B cell (primary cell): ENCODE results near the gene CCNB1IP1. TPM values are rescaled to one million over a fixed set of nuclear protein-coding genes. Genes with fewer than 3 reads are reported as not detected.

Source experiments
- ATAC-seq: fragments of 200-7000 bp; cut with Tn5 transposase; one replicate; pipeline ENCODE4 v1.10.0; 2021; ENCODE audit warnings: low read depth, mild to moderate bottlenecking, moderate number of reproducible peaks, moderate library complexity
- CTCF ChIA-PET: fragments of 350-600 bp; sonication (Branson Sonifier 250); formaldehyde crosslinking; loops from one replicate; lab custom pipeline; 2021; ENCODE audit warnings: antibody characterized with exemption, inconsistent platforms; lab: Charles Lee
- POLR2A ChIA-PET: fragments of 350-600 bp; sonication (Branson Sonifier 250); formaldehyde crosslinking; loops from one replicate; lab custom pipeline; 2021; ENCODE audit warnings: antibody characterized with exemption; lab: Charles Lee
- DNase-seq: peaks from one replicate; pipeline ENCODE4 v3.0.0; 2013
- H2AFZ ChIP-seq: 2 replicates; pipeline ENCODE4 v1.6.1; 2012; ENCODE audit warnings: mild to moderate bottlenecking, low read depth, low read length; ENCODE audit not compliant: insufficient read depth, poor library complexity, severe bottlenecking
- H3K27ac ChIP-seq, 2 donors: 1 replicate in 1 of 2; 2 replicates in 1 of 2; pipeline ENCODE4 v1.5.1; 2012 to 2013; ENCODE audit warnings: low read length in 2 of 2, mild to moderate bottlenecking in 2 of 2, moderate library complexity in 1 of 2
- H3K27me3 ChIP-seq, 4 experiments: fragments of 200-600 bp in 1 of 4; sonication (generic) in 1 of 4; replicated peaks in 1 of 4; 1 replicate in 2 of 4; 2 replicates in 2 of 4; pipeline versions ENCODE4 v1.6.1 to v1.7.0; 2013 to 2016; ENCODE audit warnings: low read length in 3 of 4, mild to moderate bottlenecking in 2 of 4, mixed read lengths in 1 of 4, moderate library complexity in 1 of 4; ENCODE audit not compliant: insufficient read depth in 4 of 4, control insufficient read depth in 3 of 4; ENCODE audit errors: control extremely low read depth in 1 of 4
- H3K36me3 ChIP-seq, 2 experiments: replicated peaks in 1 of 2; 1 replicate in 1 of 2; 2 replicates in 1 of 2; pipeline versions ENCODE4 v1.6.1 to v1.7.1; 2013; ENCODE audit warnings: low read length in 1 of 2; ENCODE audit not compliant: insufficient read depth in 2 of 2, control insufficient read depth in 1 of 2; ENCODE audit errors: control extremely low read depth in 1 of 2, extremely low read depth in 1 of 2
- H3K4me1 ChIP-seq, 2 donors: fragments of 200-600 bp in 1 of 2; sonication (generic) in 1 of 2; 1 replicate in 1 of 2; 2 replicates in 1 of 2; pipeline versions ENCODE4 v1.5.1 to v1.6.1; 2013 to 2017; ENCODE audit warnings: low read length in 2 of 2; ENCODE audit not compliant: control insufficient read depth in 2 of 2, insufficient read depth in 2 of 2
- H3K4me2 ChIP-seq: replicated peaks from 2 replicates; pipeline ENCODE3; 2012; ENCODE audit warnings: mild to moderate bottlenecking, low read depth, low read length; ENCODE audit not compliant: poor library complexity, severe bottlenecking
- H3K4me3 ChIP-seq, 5 experiments: fragments of 200-600 bp in 1 of 5; sonication (generic) in 1 of 5; 1 replicate in 3 of 5; 2 replicates in 2 of 5; pipeline versions ENCODE4 v1.5.1 to v1.7.0; 2011 to 2016; ENCODE audit warnings: low read length in 4 of 5, mild to moderate bottlenecking in 4 of 5, low read depth in 2 of 5, control low read depth in 1 of 5, moderate library complexity in 1 of 5; ENCODE audit not compliant: insufficient read depth in 1 of 5; ENCODE audit errors: control extremely low read depth in 1 of 5, extremely low read depth in 1 of 5
- H3K79me2 ChIP-seq: fragments of 200-600 bp; sonication (generic); one replicate; pipeline ENCODE4 v1.6.0; 2016; ENCODE audit warnings: low read length; ENCODE audit not compliant: control insufficient read depth, insufficient read depth
- H3K9ac ChIP-seq: fragments of 200-600 bp; sonication (generic); 2 replicates; pipeline ENCODE4 v1.6.1; 2017; ENCODE audit warnings: mild to moderate bottlenecking, low read length, moderate library complexity
- H3K9me3 ChIP-seq, 3 donors: one replicate each; pipeline versions ENCODE4 v1.6.1 to v1.7.1; 2013; ENCODE audit warnings: low read length in 2 of 3; ENCODE audit not compliant: control insufficient read depth in 2 of 3, insufficient read depth in 1 of 3; ENCODE audit errors: control extremely low read depth in 1 of 3
- H4K20me1 ChIP-seq: 2 replicates; pipeline ENCODE4 v1.6.0; 2012; ENCODE audit warnings: mild to moderate bottlenecking, low read length; ENCODE audit not compliant: insufficient read depth, control insufficient read depth, poor library complexity, severe bottlenecking
- H3K27ac Mint-ChIP-seq: one replicate; pipeline ENCODE4 v1.8.0; 2021; ENCODE audit warnings: mixed read lengths
- H3K27me3 Mint-ChIP-seq: one replicate; pipeline ENCODE4 v1.8.0; 2021; ENCODE audit warnings: mixed read lengths
- H3K4me1 Mint-ChIP-seq: one replicate; pipeline ENCODE4 v1.8.0; 2021; ENCODE audit warnings: mixed read lengths
- H3K4me3 Mint-ChIP-seq: one replicate; pipeline ENCODE4 v1.8.0; 2021; ENCODE audit warnings: mixed read lengths
- H3K9me3 Mint-ChIP-seq: one replicate; pipeline ENCODE4 v1.8.0; 2022; ENCODE audit warnings: mixed read lengths; ENCODE audit not compliant: insufficient read depth
- EZH2 ChIP-seq: IDR thresholded peaks from 2 replicates; pipeline ENCODE4 v1.6.1; 2012; ENCODE audit warnings: borderline replicate concordance, low read depth, mild to moderate bottlenecking, moderate library complexity, low read length; ENCODE audit not compliant: insufficient read depth, poor library complexity, severe bottlenecking
- WGBS: methylation state at CpG from one replicate; pipeline ENCODE4 v1.1.5; 2013; ENCODE audit warnings: missing lambda C conversion rate; ENCODE audit not compliant: insufficient coverage; 5-methylcytosine and 5-hydroxymethylcytosine counted together
- intact Hi-C: fragments of 100-400 bp; cut with micrococcal nuclease; formaldehyde crosslinking; loops from one replicate; pipeline ENCODE4 v1.10.0; 2022
- polyA plus RNA-seq: library from polyadenylated mRNA; depleted of rRNA; stranded (reverse); fragments of >200 nt; gene quantifications from 2 replicates; pipeline ENCODE4 v1.2.3, GENCODE V29; 2012
- total RNA-seq, 2 donors: library from RNA; stranded (reverse); fragments of 120-200 nt in 1 of 2; gene quantifications; 1 replicate in 1 of 2; 2 replicates in 1 of 2; pipeline versions ENCODE4 v1.2.3 to v1.2.4, GENCODE V29; 2013 to 2022
- TF ChIP-seq, protein P1 (sequence below): fragments of 200-600 bp; IDR thresholded peaks from one replicate; pipeline ENCODE4 v1.8.0; 2022; ENCODE audit warnings: antibody characterized with exemption, mild to moderate bottlenecking

The CCNB1IP1 gene
- total and polyA plus RNA-seq, 2 donors (not counting 1 experiment from before 2014, with no cell fraction given) = 24.7 to 48.8 TPM

DNA sequence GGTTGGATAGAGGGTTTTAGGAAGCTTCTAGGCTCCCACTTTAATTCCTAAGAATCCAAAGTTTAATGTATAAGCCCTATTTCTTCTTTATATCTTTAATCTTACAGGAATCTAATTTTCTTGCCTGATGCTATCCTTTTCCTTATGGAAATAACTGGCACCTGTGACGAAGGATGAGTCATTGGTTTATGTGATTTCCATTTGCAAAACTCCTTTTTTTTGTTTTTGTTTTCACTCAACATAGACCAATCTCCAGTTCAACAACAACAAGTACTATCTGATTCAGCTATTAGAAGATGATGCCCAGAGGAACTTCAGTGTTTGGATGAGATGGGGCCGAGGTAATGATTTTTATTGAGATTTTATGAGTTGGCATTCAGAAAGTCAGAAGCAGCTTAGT is 17.2 kb upstream of the CCNB1IP1 start:
- Histone ChIP-seq H2AFZ (no peak overlapping the region), H4K20me1 (no peaks in the 10 kb centered on the region), H3K27me3 (no peaks in the 10 kb centered on the region), H3K79me2 (peaks cover 7% of the 10 kb centered on the region), H3K27ac (no peak overlapping the region), H3K4me3 (no peak overlapping the region), H3K9me3 (no peaks in the 10 kb centered on the region), H3K4me2 (no peak overlapping the region), H3K9ac (no peak overlapping the region), H3K4me1 (no peaks in the 10 kb centered on the region), H3K36me3 (peaks cover 10 to 32% of the 10 kb centered on the region in 2 experiments)
- ATAC-seq (no peak), DNase-seq (no peak)
- TF ChIP-seq EZH2 = no peak
- TF ChIP-seq, protein P1, sequence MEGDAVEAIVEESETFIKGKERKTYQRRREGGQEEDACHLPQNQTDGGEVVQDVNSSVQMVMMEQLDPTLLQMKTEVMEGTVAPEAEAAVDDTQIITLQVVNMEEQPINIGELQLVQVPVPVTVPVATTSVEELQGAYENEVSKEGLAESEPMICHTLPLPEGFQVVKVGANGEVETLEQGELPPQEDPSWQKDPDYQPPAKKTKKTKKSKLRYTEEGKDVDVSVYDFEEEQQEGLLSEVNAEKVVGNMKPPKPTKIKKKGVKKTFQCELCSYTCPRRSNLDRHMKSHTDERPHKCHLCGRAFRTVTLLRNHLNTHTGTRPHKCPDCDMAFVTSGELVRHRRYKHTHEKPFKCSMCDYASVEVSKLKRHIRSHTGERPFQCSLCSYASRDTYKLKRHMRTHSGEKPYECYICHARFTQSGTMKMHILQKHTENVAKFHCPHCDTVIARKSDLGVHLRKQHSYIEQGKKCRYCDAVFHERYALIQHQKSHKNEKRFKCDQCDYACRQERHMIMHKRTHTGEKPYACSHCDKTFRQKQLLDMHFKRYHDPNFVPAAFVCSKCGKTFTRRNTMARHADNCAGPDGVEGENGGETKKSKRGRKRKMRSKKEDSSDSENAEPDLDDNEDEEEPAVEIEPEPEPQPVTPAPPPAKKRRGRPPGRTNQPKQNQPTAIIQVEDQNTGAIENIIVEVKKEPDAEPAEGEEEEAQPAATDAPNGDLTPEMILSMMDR = no peak
- 100% methylated on average over 1 of the region's 2 CpGs for WGBS
- Mint-ChIP-seq H3K27me3 (no peaks in the 10 kb centered on the region), H3K27ac (no peak overlapping the region), H3K4me3 (no peak overlapping the region), H3K9me3 (no peaks in the 10 kb centered on the region), H3K4me1 (no peaks in the 10 kb centered on the region)
- POLR2A ChIA-PET = interaction anchor here (0.6 kb wide), 1 partner anchor 496 kb away, joined by 3 read pairs; no protein-coding TSS in a partner anchor
- intact Hi-C loops = no loop called here
- CTCF ChIA-PET = interaction anchor here (0.6 to 4.2 kb wide), 2 partner anchors 23 to 138 kb away, joined by 4 to 36 read pairs; no protein-coding TSS in a partner anchor

DNA sequence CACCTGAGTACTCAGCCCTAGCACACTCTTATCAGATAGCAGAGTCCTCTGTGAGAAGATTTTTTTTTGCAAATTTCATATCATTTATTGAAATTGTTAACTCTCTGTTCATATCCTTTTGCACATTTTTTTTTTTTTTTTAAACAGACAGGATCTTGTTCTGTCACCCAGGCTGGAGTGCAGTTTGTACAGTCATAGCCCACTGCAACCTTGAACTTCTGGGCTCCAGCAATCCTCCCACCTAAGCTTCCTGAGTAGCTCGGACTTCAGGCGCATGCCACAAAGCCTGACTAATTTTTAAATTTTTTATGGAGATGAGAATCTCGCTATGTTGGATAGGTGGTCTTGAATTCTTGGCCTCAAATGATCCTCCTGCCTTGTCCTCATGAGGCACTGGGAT is 14.7 kb upstream of the CCNB1IP1 start:
- H3K4me3 ChIP-seq = no peak overlapping the region
- Mint-ChIP-seq H3K27ac (no peak overlapping the region), H3K4me1 (peaks cover 13% of the 10 kb centered on the region), H3K27me3 (no peaks in the 10 kb centered on the region), H3K9me3 (no peaks in the 10 kb centered on the region), H3K4me3 (no peak overlapping the region)
- no peaks in the 10 kb centered on the region for H4K20me1 ChIP-seq
- H3K9ac ChIP-seq = no peak overlapping the region
- H3K36me3 ChIP-seq = peaks cover 1 to 16% of the 10 kb centered on the region in 2 experiments
- H3K27me3 ChIP-seq = no peaks in the 10 kb centered on the region
- peaks cover 0 to 3% (median 2%) of the 10 kb centered on the region in 3 donors for H3K9me3 ChIP-seq
- POLR2A ChIA-PET = no interaction called here
- H3K4me1 ChIP-seq = peaks cover 6 to 7% of the 10 kb centered on the region in 2 donors
- H3K79me2 ChIP-seq = peaks cover 7% of the 10 kb centered on the region
- DNase-seq = no peak
- H3K4me2 ChIP-seq = no peak overlapping the region
- no peak overlapping the region for H2AFZ ChIP-seq
- TF ChIP-seq, protein P1 = no peak
- TF ChIP-seq EZH2 = no peak
- intact Hi-C loops = no loop called here
- no peak for ATAC-seq
- CTCF ChIA-PET = interaction anchor here (1.1 kb wide), 1 partner anchor 522 kb away, joined by 3 read pairs; no protein-coding TSS in a partner anchor
- WGBS = 100% methylated on average over 1 of the region's 3 CpGs
- H3K27ac ChIP-seq = no peak overlapping the region
